Naive thymus-derived CD4-positive, alpha-beta T cell (primary cell): Measurements from ENCODE around the gene TSPO2. TPM values are rescaled to one million over a fixed set of nuclear protein-coding genes. Genes with fewer than 3 reads are reported as not detected.

Experiments
- ATAC-seq: fragments of 150-1000 bp; cut with Tn5 transposase; 2 replicates; pipeline ENCODE4 v1.10.0; 2021; ENCODE audit warnings: mild to moderate bottlenecking, moderate library complexity
- CTCF ChIA-PET: fragments of 350-600 bp; sonication (Branson Sonifier 250); formaldehyde crosslinking; loops from one replicate; lab custom pipeline; 2021; ENCODE audit warnings: antibody characterized with exemption; lab: Charles Lee
- POLR2A ChIA-PET: fragments of 350-600 bp; sonication (Branson Sonifier 250); formaldehyde crosslinking; loops from one replicate; lab custom pipeline; 2021; ENCODE audit warnings: antibody characterized with exemption, inconsistent platforms; lab: Charles Lee
- DNase-seq, 9 donors: peaks; one replicate each; pipeline versions ENCODE4 v3.0.0 to v3.0.0-alpha.2; 2020 to 2022; ENCODE audit warnings: mixed read lengths in 1 of 9
- H3K27ac ChIP-seq: one replicate; pipeline ENCODE4 v1.7.0; 2013; ENCODE audit warnings: mild to moderate bottlenecking, low read depth, low read length, moderate library complexity
- H3K27me3 ChIP-seq, 2 donors: one replicate each; pipeline ENCODE4 v1.7.0; 2013; ENCODE audit warnings: low read length in 2 of 2, mild to moderate bottlenecking in 2 of 2, moderate library complexity in 2 of 2; ENCODE audit not compliant: control insufficient read depth in 2 of 2, insufficient read depth in 2 of 2
- H3K36me3 ChIP-seq, 3 experiments: 1 replicate in 2 of 3; 2 replicates in 1 of 3; pipeline ENCODE4 v1.7.0; 2013; ENCODE audit warnings: low read length in 3 of 3, mild to moderate bottlenecking in 3 of 3, moderate library complexity in 1 of 3; ENCODE audit not compliant: insufficient read depth in 3 of 3, control insufficient read depth in 2 of 3
- H3K4me1 ChIP-seq, 2 donors: one replicate each; pipeline ENCODE4 v1.7.0; 2013; ENCODE audit warnings: low read length in 2 of 2, mild to moderate bottlenecking in 2 of 2, moderate library complexity in 1 of 2; ENCODE audit not compliant: control insufficient read depth in 2 of 2, insufficient read depth in 2 of 2
- H3K4me3 ChIP-seq: 2 replicates; pipeline ENCODE4 v1.7.0; 2013; ENCODE audit warnings: mild to moderate bottlenecking, low read length
- H3K9me3 ChIP-seq, 3 experiments: 1 replicate in 2 of 3; 2 replicates in 1 of 3; pipeline ENCODE4 v1.7.0; 2013; ENCODE audit warnings: low read length in 3 of 3; ENCODE audit not compliant: control insufficient read depth in 2 of 3
- H3K27ac Mint-ChIP-seq, 9 donors: one replicate each; pipeline ENCODE4 v1.8.0; 2020 to 2022; ENCODE audit warnings: mixed read lengths in 9 of 9, mild to moderate bottlenecking in 8 of 9, moderate library complexity in 5 of 9, inconsistent platforms in 2 of 9
- H3K27me3 Mint-ChIP-seq, 5 donors: one replicate each; pipeline ENCODE4 v1.8.0; 2021 to 2022; ENCODE audit warnings: mixed read lengths in 5 of 5, mild to moderate bottlenecking in 1 of 5
- H3K36me3 Mint-ChIP-seq, 5 donors: one replicate each; pipeline ENCODE4 v1.8.0; 2020 to 2022; ENCODE audit warnings: mixed read lengths in 5 of 5, mild to moderate bottlenecking in 3 of 5, inconsistent platforms in 1 of 5
- H3K4me1 Mint-ChIP-seq, 7 donors: one replicate each; pipeline ENCODE4 v1.8.0; 2020 to 2022; ENCODE audit warnings: mixed read lengths in 7 of 7, mild to moderate bottlenecking in 3 of 7, inconsistent platforms in 1 of 7
- H3K4me3 Mint-ChIP-seq, 10 donors: one replicate each; pipeline ENCODE4 v1.8.0; 2020 to 2022; ENCODE audit warnings: mild to moderate bottlenecking in 10 of 10, mixed read lengths in 10 of 10, moderate library complexity in 6 of 10, inconsistent platforms in 2 of 10
- H3K9me3 Mint-ChIP-seq, 11 donors: one replicate each; pipeline ENCODE4 v1.8.0; 2020 to 2022; ENCODE audit warnings: mixed read lengths in 11 of 11, mild to moderate bottlenecking in 4 of 11, inconsistent platforms in 1 of 11, moderate library complexity in 1 of 11
- intact Hi-C, 2 donors: fragments of 100-400 bp; cut with micrococcal nuclease; formaldehyde crosslinking; loops; one replicate each; pipeline ENCODE4 v1.15.1; 2023
- polyA plus RNA-seq, 2 donors: library from polyadenylated mRNA; unstranded; fragments of 300-500 nt; fragmentation: Illumina TruSeq; gene quantifications; one replicate each; pipeline ENCODE4 v1.2.3, GENCODE V29; 2021
- total RNA-seq, 6 experiments: library from RNA in 5 of 6; stranded (reverse) in 5 of 6; gene quantifications; 1 replicate in 5 of 6; 2 replicates in 1 of 6; pipeline ENCODE4 v1.2.3 and lab custom pipeline; 2021 to 2026

TSPO2 gene
- total and polyA plus RNA-seq, 7 experiments from 2014 or later: not detected

GRCh38 chr6:41066867-41067304, 24.6 kb downstream of the TSPO2 start:
- H3K27me3 Mint-ChIP-seq: no peaks in the 10 kb centered on the region
- H3K27ac ChIP-seq: no peak overlapping the region
- DNase-seq (peak; percentile 26 to 62 (median 51)), ATAC-seq (no peak)
- peaks cover 21 to 46% (median 38%) of the 10 kb centered on the region in 7 donors for H3K4me1 Mint-ChIP-seq
- ChIA-PET CTCF (interaction anchor here (1.0 to 1.6 kb wide), 2 partner anchors 15 to 17 kb away, joined by 3 read pairs; no protein-coding TSS in a partner anchor), POLR2A (interaction anchor here (0.6 to 0.7 kb wide), 2 partner anchors 28 to 41 kb away, joined by 3 read pairs; no protein-coding TSS in a partner anchor)
- H3K4me3 Mint-ChIP-seq: no peak overlapping the region
- H3K27me3 ChIP-seq: no peaks in the 10 kb centered on the region
- intact Hi-C loops: loop anchor here (1.0 to 5.0 kb wide), 3 partner anchors 39 to 1720 kb away; no protein-coding TSS in a partner anchor
- H3K9me3 Mint-ChIP-seq: no peaks in the 10 kb centered on the region
- peak overlapping the region in 6 of 9 donors; percentile 1 to 79 (median 28) for H3K27ac Mint-ChIP-seq
- peaks cover 21 to 52% (median 26%) of the 10 kb centered on the region in 5 donors for H3K36me3 Mint-ChIP-seq
- H3K4me1 ChIP-seq: peaks cover 5 to 9% of the 10 kb centered on the region in 2 donors
- H3K36me3 ChIP-seq: peaks cover 5 to 67% (median 9%) of the 10 kb centered on the region in 3 experiments
- no peaks in the 10 kb centered on the region for H3K9me3 ChIP-seq
- H3K4me3 ChIP-seq: no peak overlapping the region

- no peaks in the 10 kb centered on the region for H3K27me3 ChIP-seq
- ATAC-seq (no peak), DNase-seq (no peak)
- ChIA-PET CTCF (interaction anchor here (0.7 to 1.5 kb wide), 3 partner anchors 8 to 73 kb away, joined by 3 to 4 read pairs (median 4); no protein-coding TSS in a partner anchor), POLR2A (interaction anchor here (0.6 to 1.1 kb wide), 6 partner anchors 11 to 43 kb away, joined by 3 to 4 read pairs (median 3); no protein-coding TSS in a partner anchor)
- intact Hi-C loops: loop anchor here (1.0 to 10.0 kb wide), 8 partner anchors 247 to 1941 kb away; partner anchors contain the start of genes TBCC (in 2 of the 2), FOXP4 (in 1 of the 2), KCNK5 (in 1 of the 2) and KLHDC3 (in 1 of the 2)
- H3K27ac ChIP-seq: peak overlapping the region; percentile 95
- peaks cover 0 to 5% (median 0%) of the 10 kb centered on the region in 5 donors for H3K27me3 Mint-ChIP-seq
- peaks cover 0 to 30% (median under 1%) of the 10 kb centered on the region in 3 experiments for H3K36me3 ChIP-seq
- H3K9me3 Mint-ChIP-seq: peaks cover 0 to 6% (median 0%) of the 10 kb centered on the region in 11 donors
- no peaks in the 10 kb centered on the region for H3K9me3 ChIP-seq
- H3K4me3 Mint-ChIP-seq: peak overlapping the region; percentile 90 to 97 (median 96)
- peak overlapping the region; percentile 95 to 99 (median 97) for H3K27ac Mint-ChIP-seq
- peaks cover 44 to 68% (median 62%) of the 10 kb centered on the region in 7 donors for H3K4me1 Mint-ChIP-seq
- H3K4me1 ChIP-seq: peaks cover 30% of the 10 kb centered on the region in 2 donors
- H3K36me3 Mint-ChIP-seq: peaks cover 10 to 36% (median 18%) of the 10 kb centered on the region in 5 donors
- H3K4me3 ChIP-seq: peak overlapping the region; percentile 78
Measured at GRCh38 chr6:41071501-41071922, 29.2 kb downstream of the TSPO2 start.

DNA sequence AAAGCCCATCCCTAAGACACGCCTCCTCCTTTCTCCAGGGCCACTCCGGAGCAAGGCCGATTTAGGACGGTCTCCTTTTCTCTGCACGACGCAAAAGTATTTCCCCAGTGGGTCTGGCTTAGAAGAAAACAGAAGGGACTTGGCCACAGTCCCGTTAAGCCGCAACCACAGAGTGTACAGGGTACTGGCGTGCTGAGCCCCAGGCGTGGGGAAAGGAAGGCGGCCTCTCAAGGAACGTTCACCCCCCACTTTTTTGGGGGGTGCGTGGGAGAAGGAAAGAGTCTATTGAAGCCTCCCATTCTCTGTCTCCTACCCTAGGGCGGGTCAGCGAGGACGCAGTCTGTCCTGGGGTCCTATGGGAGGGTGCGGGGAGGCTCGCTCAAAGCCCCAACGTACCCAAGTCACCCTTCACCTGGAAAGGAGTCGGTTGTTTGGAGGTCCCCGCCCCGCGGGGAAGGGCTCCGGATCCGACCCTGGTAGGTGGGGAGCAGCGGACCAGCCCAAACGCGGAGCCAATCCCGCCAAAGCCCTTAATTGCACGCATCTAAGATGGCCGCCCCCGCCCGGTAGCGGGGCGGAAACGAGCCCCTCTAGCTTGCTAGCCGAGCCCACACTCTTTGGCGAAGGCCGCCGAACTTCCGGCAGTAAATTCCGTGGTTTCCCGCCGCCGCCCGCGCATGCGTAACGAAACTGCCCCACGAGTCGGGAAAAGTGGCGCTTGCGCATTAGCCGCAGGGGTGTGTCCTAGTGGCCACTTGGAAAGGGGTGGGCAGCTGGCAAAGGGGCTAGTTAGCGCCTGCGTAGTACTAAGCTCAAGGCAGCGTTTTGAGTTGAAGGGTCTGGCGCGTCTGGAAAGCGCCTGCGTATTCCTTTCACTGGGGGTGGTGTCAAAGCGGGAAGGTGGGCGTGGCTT, 29.9 kb downstream of the TSPO2 start, which contains the start of gene OARD1:
OARD1 (minus strand) TSS at position 434 of the 913 bp plus-strand sequence. CDS start 722 bp downstream, outside the sequence.
- ATAC-seq: peak; percentile 80
- H3K4me1 Mint-ChIP-seq: peaks cover 39 to 64% (median 60%) of the 10 kb centered on the region in 7 donors
- POLR2A ChIA-PET: interaction anchor here (0.8 to 1.7 kb wide), 14 partner anchors 9 to 715 kb away, joined by 3 to 8 read pairs (median 3); partner anchors contain the start of genes TOMM6 and TREML2

GRCh38 chr6:41072836-41073202, 30.6 kb downstream of the TSPO2 start, which contains the start of gene NFYA:
TSS of gene NFYA (plus strand) at chr6:41072974. CDS start at chr6:41079090, 6,116 bp downstream.
- Histone ChIP-seq H3K27ac (peak within 1 kb of the TSS; percentile 95), H3K9me3 (no peaks in the 10 kb centered on the region), H3K4me3 (peak within 1 kb of the TSS; percentile 78), H3K4me1 (peaks cover 30% of the 10 kb centered on the region in 2 donors), H3K27me3 (no peaks in the 10 kb centered on the region), H3K36me3 (peaks cover 0 to 22% (median 0%) of the 10 kb centered on the region in 3 experiments)
- peaks cover 39 to 64% (median 57%) of the 10 kb centered on the region in 7 donors for H3K4me1 Mint-ChIP-seq
- peak within 1 kb of the TSS; percentile 95 to 99 (median 97) for H3K27ac Mint-ChIP-seq
- CTCF ChIA-PET: interaction anchor here (0.8 to 1.1 kb wide), 2 partner anchors 11 to 45 kb away, joined by 3 to 5 read pairs; no protein-coding TSS in a partner anchor
- peak in 2 of 9 donors; percentile 100 for DNase-seq
- H3K9me3 Mint-ChIP-seq: peaks cover 0 to 6% (median 0%) of the 10 kb centered on the region in 11 donors
- H3K27me3 Mint-ChIP-seq: peaks cover 0 to 5% (median 0%) of the 10 kb centered on the region in 5 donors
- intact Hi-C loops: loop anchor here (1.0 to 10.0 kb wide), 22 partner anchors 45 to 1958 kb away; partner anchors contain the start of genes FOXP4 (in 2 of the 2), SAYSD1 (in 2 of the 2), TBCC (in 2 of the 2) and TFEB (in 2 of the 2)
- H3K4me3 Mint-ChIP-seq: peak within 1 kb of the TSS; percentile 90 to 98 (median 96)
- POLR2A ChIA-PET: interaction anchor here (0.8 to 1.7 kb wide), 10 partner anchors 9 to 714 kb away, joined by 3 to 8 read pairs (median 4); partner anchors contain the start of genes TOMM6 and TREML2
- H3K36me3 Mint-ChIP-seq: peaks cover 0 to 25% (median 5%) of the 10 kb centered on the region in 5 donors
- peak; percentile 80 for ATAC-seq

More for the DNA sequence above, 29.9 kb downstream of the TSPO2 start, which contains the start of gene OARD1:
- H3K9me3 ChIP-seq: no peaks in the 10 kb centered on the region
- DNase-seq: peak; percentile 99 to 100 (median 100)
- Mint-ChIP-seq H3K4me3 (peak within 1 kb of the TSS; percentile 90 to 97 (median 96)), H3K9me3 (peaks cover 0 to 6% (median 0%) of the 10 kb centered on the region in 11 donors), H3K27ac (peak within 1 kb of the TSS; percentile 95 to 99 (median 97)), H3K36me3 (peaks cover 4 to 31% (median 12%) of the 10 kb centered on the region in 5 donors), H3K27me3 (peaks cover 0 to 5% (median 0%) of the 10 kb centered on the region in 5 donors)
- no peaks in the 10 kb centered on the region for H3K27me3 ChIP-seq
- peak within 1 kb of the TSS; percentile 78 for H3K4me3 ChIP-seq
- H3K27ac ChIP-seq: peak within 1 kb of the TSS; percentile 95
- peaks cover 30% of the 10 kb centered on the region in 2 donors for H3K4me1 ChIP-seq
- CTCF ChIA-PET: interaction anchor here (0.8 to 1.1 kb wide), 2 partner anchors 11 to 45 kb away, joined by 3 to 5 read pairs; no protein-coding TSS in a partner anchor
- peaks cover 0 to 27% (median 0%) of the 10 kb centered on the region in 3 experiments for H3K36me3 ChIP-seq
- intact Hi-C loops: loop anchor here (1.0 to 10.0 kb wide), 21 partner anchors 44 to 1957 kb away; partner anchors contain the start of genes FOXP4 (in 2 of the 2), SAYSD1 (in 2 of the 2), TBCC (in 2 of the 2) and TOMM6 (in 2 of the 2)

- ATAC-seq: peak; percentile 14
- POLR2A ChIA-PET: interaction anchor here (0.8 to 1.7 kb wide), 8 partner anchors 9 to 246 kb away, joined by 3 to 8 read pairs (median 5); partner anchors contain the start of gene TREML2
Measured at GRCh38 chr6:41073203-41073967, 31.1 kb downstream of the TSPO2 start.

More at GRCh38 chr6:41073203-41073967, 31.1 kb downstream of the TSPO2 start:
- peak overlapping the region; percentile 94 to 99 (median 95) for H3K27ac Mint-ChIP-seq
- H3K27me3 ChIP-seq: no peaks in the 10 kb centered on the region
- H3K9me3 ChIP-seq: no peaks in the 10 kb centered on the region
- CTCF ChIA-PET: interaction anchor here (0.8 kb wide), 1 partner anchor 10 kb away, joined by 3 read pairs; no protein-coding TSS in a partner anchor
- DNase-seq: peak; percentile 64 to 84 (median 77)
- peak overlapping the region; percentile 78 for H3K4me3 ChIP-seq
- peaks cover 0 to 17% (median 0%) of the 10 kb centered on the region in 3 experiments for H3K36me3 ChIP-seq
- H3K4me1 ChIP-seq: peaks cover 30% of the 10 kb centered on the region in 2 donors
- intact Hi-C loops: loop anchor here (1.0 to 10.0 kb wide), 15 partner anchors 109 to 1959 kb away; partner anchors contain the start of genes TBCC (in 2 of the 2), TFEB (in 2 of the 2), FOXP4 (in 1 of the 2) and KCNK5 (in 1 of the 2)
- H3K4me1 Mint-ChIP-seq: peaks cover 39 to 70% (median 63%) of the 10 kb centered on the region in 7 donors
- peaks cover 0 to 23% (median 5%) of the 10 kb centered on the region in 5 donors for H3K36me3 Mint-ChIP-seq
- peaks cover 0 to 5% (median 0%) of the 10 kb centered on the region in 5 donors for H3K27me3 Mint-ChIP-seq
- H3K27ac ChIP-seq: peak overlapping the region; percentile 95
- peak overlapping the region; percentile 88 to 98 (median 96) for H3K4me3 Mint-ChIP-seq
- H3K9me3 Mint-ChIP-seq: peaks cover 0 to 6% (median 0%) of the 10 kb centered on the region in 11 donors
